ENCODE results near the gene ITPR1.

DNA sequence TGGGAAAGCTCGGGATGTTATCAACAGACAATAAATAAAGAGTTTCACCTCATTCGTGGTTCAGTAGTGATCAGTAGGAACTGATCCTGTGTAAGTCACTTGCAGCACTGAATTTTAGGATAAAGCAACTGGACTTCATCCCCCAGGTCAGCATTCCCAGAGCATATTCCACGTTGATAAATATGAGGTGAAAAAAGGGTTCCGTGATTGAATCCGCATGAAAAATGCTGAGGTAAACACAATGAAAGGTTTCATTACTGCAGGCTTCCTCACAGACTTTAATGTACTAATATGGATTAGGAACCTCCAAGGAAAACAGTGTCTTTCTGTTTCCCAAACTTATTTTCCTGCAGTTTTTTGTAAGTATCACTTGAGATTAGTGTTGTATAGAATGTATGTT is 308.7 kb downstream of the ITPR1 start:
- TF ChIP-seq POLR2A (IDR thresholded peaks at IDR 0.05), result no peak
- TF ChIP-seq, protein P1, sequence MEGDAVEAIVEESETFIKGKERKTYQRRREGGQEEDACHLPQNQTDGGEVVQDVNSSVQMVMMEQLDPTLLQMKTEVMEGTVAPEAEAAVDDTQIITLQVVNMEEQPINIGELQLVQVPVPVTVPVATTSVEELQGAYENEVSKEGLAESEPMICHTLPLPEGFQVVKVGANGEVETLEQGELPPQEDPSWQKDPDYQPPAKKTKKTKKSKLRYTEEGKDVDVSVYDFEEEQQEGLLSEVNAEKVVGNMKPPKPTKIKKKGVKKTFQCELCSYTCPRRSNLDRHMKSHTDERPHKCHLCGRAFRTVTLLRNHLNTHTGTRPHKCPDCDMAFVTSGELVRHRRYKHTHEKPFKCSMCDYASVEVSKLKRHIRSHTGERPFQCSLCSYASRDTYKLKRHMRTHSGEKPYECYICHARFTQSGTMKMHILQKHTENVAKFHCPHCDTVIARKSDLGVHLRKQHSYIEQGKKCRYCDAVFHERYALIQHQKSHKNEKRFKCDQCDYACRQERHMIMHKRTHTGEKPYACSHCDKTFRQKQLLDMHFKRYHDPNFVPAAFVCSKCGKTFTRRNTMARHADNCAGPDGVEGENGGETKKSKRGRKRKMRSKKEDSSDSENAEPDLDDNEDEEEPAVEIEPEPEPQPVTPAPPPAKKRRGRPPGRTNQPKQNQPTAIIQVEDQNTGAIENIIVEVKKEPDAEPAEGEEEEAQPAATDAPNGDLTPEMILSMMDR (IDR thresholded peaks at IDR 0.05), result no peak

Data from thyroid gland (tissue), 4 donors.